ENCODE results near the gene FLYWCH2. TPM values are rescaled to one million over a fixed set of nuclear protein-coding genes. Genes with fewer than 3 reads are reported as not detected.

Gene FLYWCH2
- total RNA-seq, 1 donor from 2014 or later = 54.0 TPM

GRCh38 chr16:2857451-2858244 is 25.4 kb upstream of the FLYWCH2 start, which contains the start of gene PRSS22:
Gene PRSS22, minus strand, starts transcription at chr16:2858170. Its CDS starts 66 bp downstream, at chr16:2858104.
- H3K27ac Mint-ChIP-seq (ENCODE audit: unreplicated experiment) = no peak within 1 kb of the TSS
- H3K27me3 Mint-ChIP-seq (ENCODE audit: unreplicated experiment) = peaks cover 10% of the 10 kb centered on the region
- no peak for TF ChIP-seq CTCF (IDR thresholded peaks at IDR 0.05)
- peak within 1 kb of the TSS; percentile 63 for H3K4me3 Mint-ChIP-seq (ENCODE audit: unreplicated experiment)
- peaks cover 3% of the 10 kb centered on the region for H3K4me1 Mint-ChIP-seq (ENCODE audit: unreplicated experiment)
- peaks cover 15% of the 10 kb centered on the region for H3K9me3 Mint-ChIP-seq (ENCODE audit: unreplicated experiment)
- peaks cover 3% of the 10 kb centered on the region for H3K36me3 Mint-ChIP-seq (ENCODE audit: unreplicated experiment)
- DNase-seq (ENCODE audit: extremely low spot score, unreplicated experiment) = no peak

- DNase-seq (ENCODE audit: extremely low spot score, unreplicated experiment) = no peak
- no peak for TF ChIP-seq CTCF (IDR thresholded peaks at IDR 0.05)
- Mint-ChIP-seq H3K4me3 (ENCODE audit: unreplicated experiment) (no peak overlapping the region), H3K9me3 (ENCODE audit: unreplicated experiment) (peaks cover 15% of the 10 kb centered on the region), H3K4me1 (ENCODE audit: unreplicated experiment) (peaks cover 3% of the 10 kb centered on the region), H3K27me3 (ENCODE audit: unreplicated experiment) (peaks cover 10% of the 10 kb centered on the region), H3K27ac (ENCODE audit: unreplicated experiment) (no peak overlapping the region), H3K36me3 (ENCODE audit: unreplicated experiment) (peaks cover 3% of the 10 kb centered on the region)
Measured at GRCh38 chr16:2858245-2859025, 24.6 kb upstream of the FLYWCH2 start.

- Mint-ChIP-seq H3K27ac (ENCODE audit: unreplicated experiment) (no peak overlapping the region), H3K27me3 (ENCODE audit: unreplicated experiment) (peaks cover 21% of the 10 kb centered on the region), H3K9me3 (ENCODE audit: unreplicated experiment) (peaks cover 6% of the 10 kb centered on the region), H3K4me1 (ENCODE audit: unreplicated experiment) (peaks cover 3% of the 10 kb centered on the region), H3K36me3 (ENCODE audit: unreplicated experiment) (peaks cover 3% of the 10 kb centered on the region), H3K4me3 (ENCODE audit: unreplicated experiment) (no peak overlapping the region)
- TF ChIP-seq CTCF (IDR thresholded peaks at IDR 0.05) = no peak
- no peak for DNase-seq (ENCODE audit: extremely low spot score, unreplicated experiment)
Measured at GRCh38 chr16:2859686-2860265, 23.2 kb upstream of the FLYWCH2 start.

GRCh38 chr16:2860826-2861567 is 22.0 kb upstream of the FLYWCH2 start:
- Mint-ChIP-seq H3K36me3 (ENCODE audit: unreplicated experiment) (peaks cover 3% of the 10 kb centered on the region), H3K9me3 (ENCODE audit: unreplicated experiment) (peaks cover 6% of the 10 kb centered on the region), H3K27ac (ENCODE audit: unreplicated experiment) (no peak overlapping the region), H3K4me3 (ENCODE audit: unreplicated experiment) (no peak overlapping the region), H3K27me3 (ENCODE audit: unreplicated experiment) (peaks cover 30% of the 10 kb centered on the region), H3K4me1 (ENCODE audit: unreplicated experiment) (peaks cover 3% of the 10 kb centered on the region)
- DNase-seq (ENCODE audit: extremely low spot score, unreplicated experiment) = no peak
- no peak for TF ChIP-seq CTCF (IDR thresholded peaks at IDR 0.05)
